Neutrophil (primary cell): ENCODE measurements around the gene URM1.

Source experiments
- H3K27ac ChIP-seq: fragments of 200-600 bp; sonication (generic); 2 replicates; pipeline ENCODE4 v1.5.1; 2016; ENCODE audit warnings: mild to moderate bottlenecking, moderate library complexity
- H3K27me3 ChIP-seq: fragments of 200-600 bp; sonication (generic); 2 replicates; pipeline ENCODE4 v1.6.0; 2016; ENCODE audit warnings: mild to moderate bottlenecking
- H3K36me3 ChIP-seq: fragments of 200-600 bp; sonication (generic); 2 replicates; pipeline ENCODE4 v1.5.1; 2017
- H3K4me1 ChIP-seq, 2 experiments: fragments of 200-600 bp in 1 of 2; sonication (generic) in 1 of 2; 1 replicate in 1 of 2; 2 replicates in 1 of 2; pipeline versions ENCODE4 v1.5.1 to v1.6.1; 2013 to 2016; ENCODE audit warnings: low read depth in 1 of 2, low read length in 1 of 2, mild to moderate bottlenecking in 1 of 2, moderate library complexity in 1 of 2; ENCODE audit not compliant: control insufficient read depth in 1 of 2, insufficient read depth in 1 of 2
- H3K4me3 ChIP-seq, 2 experiments: fragments of 200-600 bp in 1 of 2; sonication (generic) in 1 of 2; 1 replicate in 1 of 2; 2 replicates in 1 of 2; pipeline ENCODE4 v1.5.1; 2013 to 2016; ENCODE audit warnings: low read depth in 1 of 2, low read length in 1 of 2, mild to moderate bottlenecking in 1 of 2, moderate library complexity in 1 of 2
- H3K9me3 ChIP-seq: fragments of 200-600 bp; sonication (generic); 2 replicates; pipeline ENCODE4 v1.5.1; 2016
- CTCF ChIP-seq: fragments of 200-600 bp; sonication (generic); IDR thresholded peaks from 2 replicates; pipeline ENCODE4 v1.5.1; 2016; ENCODE audit warnings: antibody characterized with exemption

URM1 gene

GRCh38 chr9:128424268-128424780 lies 53.1 kb downstream of the URM1 start:
- no peak for TF ChIP-seq CTCF
- no peaks in the 10 kb centered on the region for H3K9me3 ChIP-seq

GRCh38 chr9:128428644-128429512 lies 57.7 kb downstream of the URM1 start:
- Histone ChIP-seq H3K36me3 (no peaks in the 10 kb centered on the region), H3K9me3 (no peaks in the 10 kb centered on the region), H3K4me1 (no peaks in the 10 kb centered on the region), H3K27me3 (no peaks in the 10 kb centered on the region), H3K27ac (no peak overlapping the region), H3K4me3 (no peak overlapping the region)
- no peak for TF ChIP-seq CTCF

More at GRCh38 chr9:128424268-128424780, 53.1 kb downstream of the URM1 start:
- Histone ChIP-seq H3K36me3 (no peaks in the 10 kb centered on the region), H3K27me3 (peaks cover 38% of the 10 kb centered on the region), H3K27ac (no peak overlapping the region), H3K4me3 (no peak overlapping the region), H3K4me1 (peaks cover 10 to 14% of the 10 kb centered on the region in 2 experiments)

DNA sequence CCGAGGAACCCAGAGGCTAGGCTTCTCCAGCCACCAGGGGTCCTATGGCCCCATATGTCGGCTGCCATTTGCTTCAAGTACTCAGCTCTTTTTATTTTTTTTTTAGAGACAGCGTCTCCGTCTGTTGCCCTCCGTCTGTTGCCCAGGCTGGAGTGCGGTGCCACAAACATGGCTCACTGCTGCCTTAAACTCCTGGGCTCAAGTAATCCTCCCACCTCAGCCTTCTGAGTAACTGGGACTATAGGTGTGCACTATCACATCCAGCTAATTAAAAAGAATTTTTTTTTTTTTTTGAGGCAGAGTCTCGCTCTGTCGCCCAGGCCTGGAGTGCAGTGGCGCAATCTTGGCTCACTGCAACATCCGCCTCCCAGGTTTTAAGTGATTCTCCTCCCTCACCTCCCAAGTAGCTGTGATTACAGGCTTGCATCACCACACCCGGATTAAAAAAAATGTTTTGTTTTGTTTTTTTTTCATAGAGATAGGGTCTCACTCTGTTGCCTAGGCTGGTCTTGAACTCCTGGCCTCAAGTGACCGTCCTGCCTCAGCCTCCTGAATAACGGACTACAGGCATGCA lies 58.4 kb downstream of the URM1 start:
- Histone ChIP-seq H3K27ac (no peak overlapping the region), H3K27me3 (no peaks in the 10 kb centered on the region), H3K36me3 (no peaks in the 10 kb centered on the region), H3K9me3 (no peaks in the 10 kb centered on the region), H3K4me3 (no peak overlapping the region), H3K4me1 (no peaks in the 10 kb centered on the region)
- no peak for TF ChIP-seq CTCF

GRCh38 chr9:128431207-128431606 lies 60.0 kb downstream of the URM1 start:
- TF ChIP-seq CTCF, result no peak
- Histone ChIP-seq H3K27me3 (no peaks in the 10 kb centered on the region), H3K4me3 (no peak overlapping the region), H3K27ac (no peak overlapping the region), H3K36me3 (no peaks in the 10 kb centered on the region), H3K9me3 (no peaks in the 10 kb centered on the region), H3K4me1 (no peaks in the 10 kb centered on the region)

- Histone ChIP-seq H3K4me1 (peaks cover 0 to 6% of the 10 kb centered on the region in 2 experiments), H3K27me3 (no peaks in the 10 kb centered on the region), H3K9me3 (no peaks in the 10 kb centered on the region), H3K36me3 (no peaks in the 10 kb centered on the region), H3K4me3 (no peak overlapping the region), H3K27ac (no peak overlapping the region)
- TF ChIP-seq CTCF, result no peak
Measured at GRCh38 chr9:128434340-128434739, 63.2 kb downstream of the URM1 start.
